Right lobe of liver (tissue), 4 donors: ENCODE results near the gene STXBP4.

Experiments
- CTCF ChIP-seq, 4 donors: fragments of 200-600 bp in 3 of 4; fragments of 450-650 bp in 1 of 4; IDR thresholded peaks; one replicate each; pipeline versions ENCODE4 v1.5.1 to v1.8.0; 2016 to 2022; ENCODE audit warnings: antibody characterized with exemption in 4 of 4, mild to moderate bottlenecking in 2 of 4
- POLR2A ChIP-seq: fragments of 450-650 bp; IDR thresholded peaks from one replicate; pipeline ENCODE4 v1.6.1; 2017; ENCODE audit warnings: antibody characterized with exemption, mild to moderate bottlenecking
- donor health status: DM: no; HTN: no; CAD: no.
- donor health status: DM: no; HTN: no; CAD: no.
- donor health status: DM: no; HTN: yes; CAD: no.

GRCh38 chr17:55149485-55149884 lies 180.9 kb downstream of the STXBP4 start:
- no peak for TF ChIP-seq POLR2A
- TF ChIP-seq CTCF (IDR thresholded peaks at IDR 0.05), result no peak
